GM19438 (cell line): ENCODE measurements around the gene COX4I2.
A peak's percentile ranks its signal among the peaks of the same experiment; 100 is the strongest.
"Not testable (repeated sequence)": the region's sequence is repeated elsewhere in the genome, so short reads cannot be mapped to it uniquely, and the experiment has no call there.

Experiments
- ATAC-seq: cut with Tn5 transposase; IDR thresholded peaks from one replicate; pipeline ENCODE4 v1.9.1; 2021; ENCODE audit warnings: low read depth; ENCODE audit not compliant: unreplicated experiment

The COX4I2 gene

GRCh38 chr20:31644701-31645100 is 7.0 kb downstream of the COX4I2 start:
- ATAC-seq = no peak

GRCh38 chr20:31648104-31648503 is 10.4 kb downstream of the COX4I2 start:
- not testable (repeated sequence) for ATAC-seq

GRCh38 chr20:31652917-31653396 is 15.2 kb downstream of the COX4I2 start:
- no peak for ATAC-seq

- no peak for ATAC-seq
These were observed 15.8 kb downstream of the COX4I2 start for GRCh38 chr20:31653561-31653960.

- ATAC-seq = no peak
These were observed 16.8 kb downstream of the COX4I2 start for GRCh38 chr20:31654534-31654933.

GRCh38 chr20:31661625-31662371 is 24.1 kb downstream of the COX4I2 start:
- ATAC-seq = peak; percentile 61

- ATAC-seq = no peak
These were observed 24.7 kb downstream of the COX4I2 start for GRCh38 chr20:31662372-31662854.

- no peak for ATAC-seq
These were observed 25.8 kb downstream of the COX4I2 start for GRCh38 chr20:31663524-31663837.

- no peak for ATAC-seq
These were observed 26.4 kb downstream of the COX4I2 start for GRCh38 chr20:31663838-31664695.

GRCh38 chr20:31664696-31665354 is 27.1 kb downstream of the COX4I2 start:
- no peak for ATAC-seq

- ATAC-seq = no peak
These were observed 28.0 kb downstream of the COX4I2 start for GRCh38 chr20:31665753-31666152.

GRCh38 chr20:31666258-31667042 is 28.7 kb downstream of the COX4I2 start:
- ATAC-seq = no peak

- no peak for ATAC-seq
These were observed 29.9 kb downstream of the COX4I2 start for GRCh38 chr20:31667315-31668285.

- not testable (repeated sequence) for ATAC-seq
These were observed 31.2 kb downstream of the COX4I2 start for GRCh38 chr20:31668944-31669343.

GRCh38 chr20:31669876-31670275 is 32.2 kb downstream of the COX4I2 start:
- no peak for ATAC-seq

- no peak for ATAC-seq
These were observed 32.9 kb downstream of the COX4I2 start for GRCh38 chr20:31670371-31671228.

- ATAC-seq = no peak
These were observed 33.6 kb downstream of the COX4I2 start for GRCh38 chr20:31671324-31671723.

GRCh38 chr20:31673435-31673834 is 35.7 kb downstream of the COX4I2 start:
- ATAC-seq = no peak
